NT2/D1 (cell line): Measurements from ENCODE around the gene RPS6KA5.
"Not testable (repeated sequence)": the region's sequence is repeated elsewhere in the genome, so short reads cannot be mapped to it uniquely, and the experiment has no call there.

Source experiments
- DNase-seq: peaks from one replicate; pipeline ENCODE4 v3.0.0-alpha.2; 2011; ENCODE audit warnings: low read depth, low spot score
- H3K27me3 ChIP-seq: 2 replicates; pipeline ENCODE4 v1.6.0; 2011; ENCODE audit warnings: mild to moderate bottlenecking; ENCODE audit not compliant: insufficient read length, insufficient read depth
- H3K36me3 ChIP-seq: 2 replicates; pipeline ENCODE4 v1.6.1; 2011; ENCODE audit warnings: mild to moderate bottlenecking, low read length, mixed read lengths; ENCODE audit not compliant: insufficient read depth, insufficient read length
- H3K4me1 ChIP-seq: 2 replicates; pipeline ENCODE4 v1.5.1; 2011; ENCODE audit not compliant: insufficient read depth, insufficient read length
- H3K4me3 ChIP-seq: 2 replicates; pipeline ENCODE4 v1.5.1; 2011; ENCODE audit warnings: low read depth; ENCODE audit not compliant: insufficient read length
- H3K9ac ChIP-seq: 2 replicates; pipeline ENCODE4 v1.6.0; 2011; ENCODE audit warnings: low read depth; ENCODE audit not compliant: insufficient read length
- H3K9me3 ChIP-seq: 2 replicates; pipeline ENCODE4 v1.5.1; 2011; ENCODE audit warnings: mild to moderate bottlenecking, low read length; ENCODE audit not compliant: insufficient read depth
- SUZ12 ChIP-seq: IDR thresholded peaks from 2 replicates; pipeline ENCODE4 v1.6.1; 2011; ENCODE audit not compliant: insufficient read length, insufficient read depth; ENCODE audit errors: extremely low read depth
- YY1 ChIP-seq: IDR thresholded peaks from 2 replicates; pipeline ENCODE4 v1.6.1; 2011; ENCODE audit not compliant: insufficient read length, insufficient read depth
- ZNF274 ChIP-seq: IDR thresholded peaks from 2 replicates; pipeline ENCODE4 v1.6.1; 2011; ENCODE audit warnings: mild to moderate bottlenecking, low read depth, low read length

The RPS6KA5 gene

DNA sequence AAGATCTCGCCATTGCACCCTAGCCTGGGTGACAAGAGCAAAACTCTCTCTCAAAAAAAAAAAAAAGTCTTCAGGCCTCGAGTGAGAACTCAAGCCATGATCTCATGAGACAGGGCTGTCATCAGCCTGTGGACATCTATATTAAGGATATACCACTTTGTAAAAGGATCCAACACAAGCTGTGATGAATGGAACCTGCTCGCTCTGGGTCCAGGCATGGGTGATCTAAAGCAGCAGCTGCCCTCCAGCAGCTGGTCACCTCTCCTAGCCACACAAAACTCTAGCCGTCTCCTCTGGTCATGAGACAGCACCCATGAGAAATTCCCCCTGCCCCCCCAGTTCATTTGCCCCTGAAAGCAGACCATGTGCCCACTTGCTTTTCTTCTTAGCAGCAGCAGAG, 34.3 kb upstream of the RPS6KA5 start:
- no peaks in the 10 kb centered on the region for H3K36me3 ChIP-seq
- DNase-seq, result no peak
- no peaks in the 10 kb centered on the region for H3K27me3 ChIP-seq
- no peaks in the 10 kb centered on the region for H3K4me1 ChIP-seq
- H3K4me3 ChIP-seq, result no peak overlapping the region
- H3K9ac ChIP-seq, result no peak overlapping the region
- TF ChIP-seq YY1, result no peak
- no peak for TF ChIP-seq SUZ12
- TF ChIP-seq ZNF274, result no peak
- H3K9me3 ChIP-seq, result no peaks in the 10 kb centered on the region

DNA sequence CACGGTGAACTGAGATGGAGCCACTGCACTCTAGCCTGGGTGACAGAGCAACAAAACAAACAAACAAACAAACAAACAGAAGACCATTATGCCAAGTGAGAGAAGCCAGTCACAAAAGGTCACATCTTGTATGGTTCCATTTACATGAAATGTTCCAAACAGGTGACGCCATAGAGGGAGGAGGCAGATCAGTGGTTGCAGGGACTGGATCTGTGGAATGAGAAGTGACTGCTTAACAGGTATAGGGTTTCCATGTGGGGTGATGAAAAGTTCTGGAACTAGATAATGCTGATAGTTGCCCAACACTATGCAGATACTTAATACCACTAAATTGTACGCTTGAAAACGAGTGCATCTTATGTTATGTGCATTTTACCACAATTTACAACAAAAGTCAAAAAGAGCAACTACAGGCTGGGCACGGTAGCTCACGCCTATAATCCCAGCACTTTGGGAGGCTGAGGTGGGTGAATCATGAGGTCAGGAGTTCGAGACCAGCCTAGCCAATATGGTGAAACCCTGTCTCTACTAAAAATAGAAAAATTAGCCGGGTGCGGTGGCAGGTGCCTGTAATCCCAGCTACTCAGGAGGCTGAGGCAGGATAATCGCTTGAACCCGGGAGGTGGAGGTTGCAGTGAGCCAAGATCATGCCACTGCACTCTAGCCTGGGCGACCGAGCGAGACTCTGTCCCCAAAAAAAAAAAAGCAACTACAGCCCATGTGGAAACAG, 33.5 kb upstream of the RPS6KA5 start:
- H3K27me3 ChIP-seq, H3K36me3 ChIP-seq, H3K4me1 ChIP-seq, H3K9me3 ChIP-seq, DNase-seq, H3K4me3 ChIP-seq, H3K9ac ChIP-seq: not testable (repeated sequence)

GRCh38 chr14:91092073-91092472, 31.6 kb upstream of the RPS6KA5 start:
- no peak for DNase-seq
- Histone ChIP-seq H3K27me3 (no peaks in the 10 kb centered on the region), H3K4me1 (no peaks in the 10 kb centered on the region), H3K36me3 (no peaks in the 10 kb centered on the region), H3K9ac (no peak overlapping the region), H3K4me3 (no peak overlapping the region), H3K9me3 (no peaks in the 10 kb centered on the region)
- TF ChIP-seq SUZ12 (no peak), ZNF274 (no peak), YY1 (no peak)

DNA sequence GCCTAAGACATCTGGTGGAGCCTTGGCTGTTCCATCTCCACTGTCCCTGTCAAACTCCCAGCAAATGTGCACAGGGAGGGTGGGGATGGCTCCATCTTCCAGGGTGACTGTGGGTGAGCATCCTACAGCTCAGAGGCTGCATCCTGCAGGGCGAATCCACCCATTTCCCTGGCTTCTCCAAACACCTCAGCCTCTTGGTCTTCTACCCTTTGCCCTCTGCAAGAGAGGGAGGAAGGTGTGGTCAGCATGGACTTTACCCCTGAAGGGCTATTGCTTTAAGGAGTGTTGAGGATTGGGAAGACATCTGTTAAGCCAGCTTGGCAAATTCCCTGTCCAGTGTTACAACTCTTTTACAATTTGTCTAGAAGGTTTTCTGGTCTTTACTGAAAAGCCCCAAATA, 30.3 kb upstream of the RPS6KA5 start:
- Histone ChIP-seq H3K27me3 (no peaks in the 10 kb centered on the region), H3K4me1 (no peaks in the 10 kb centered on the region), H3K9ac (no peak overlapping the region), H3K36me3 (no peaks in the 10 kb centered on the region), H3K9me3 (no peaks in the 10 kb centered on the region), H3K4me3 (no peak overlapping the region)
- no peak for TF ChIP-seq YY1
- TF ChIP-seq ZNF274, result no peak
- TF ChIP-seq SUZ12, result no peak
- no peak for DNase-seq

DNA sequence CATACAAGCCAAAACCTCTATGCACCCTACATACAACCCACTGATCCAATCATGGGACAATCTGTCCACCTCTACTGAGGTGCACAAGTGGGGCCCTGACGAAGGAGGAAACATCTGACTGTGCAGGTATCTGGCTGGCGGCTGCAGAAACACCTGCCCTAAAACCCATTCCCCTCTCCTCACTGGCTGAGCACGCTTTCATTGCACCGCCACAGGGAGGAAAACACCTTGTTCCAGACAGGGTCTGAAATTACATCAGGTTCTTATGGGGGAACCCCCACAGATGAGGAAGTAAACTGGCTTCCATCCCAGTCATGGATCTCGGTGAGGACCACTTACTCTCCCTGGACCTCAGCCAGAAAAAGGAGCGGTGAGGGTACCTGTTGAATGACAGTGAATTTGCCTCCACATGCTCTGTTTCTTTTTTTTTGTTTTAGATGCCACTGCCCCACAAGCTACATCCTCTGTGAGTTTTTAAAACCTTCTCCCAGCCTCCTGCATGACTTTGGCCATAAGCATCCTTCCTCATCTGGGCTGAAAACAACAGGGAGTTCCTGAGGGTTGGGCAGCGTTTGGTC, 29.6 kb upstream of the RPS6KA5 start:
- H3K36me3 ChIP-seq, result no peaks in the 10 kb centered on the region
- H3K4me3 ChIP-seq, result no peak overlapping the region
- H3K27me3 ChIP-seq, result no peaks in the 10 kb centered on the region
- H3K9me3 ChIP-seq, result no peaks in the 10 kb centered on the region
- no peak overlapping the region for H3K9ac ChIP-seq
- no peaks in the 10 kb centered on the region for H3K4me1 ChIP-seq
- no peak for TF ChIP-seq SUZ12
- TF ChIP-seq ZNF274, result no peak
- no peak for TF ChIP-seq YY1
- DNase-seq, result no peak

GRCh38 chr14:91088585-91089235, 28.3 kb upstream of the RPS6KA5 start:
- H3K27me3 ChIP-seq, result no peaks in the 10 kb centered on the region
- no peak overlapping the region for H3K4me3 ChIP-seq
- no peak overlapping the region for H3K9ac ChIP-seq
- TF ChIP-seq SUZ12 (no peak), YY1 (no peak), ZNF274 (no peak)
- DNase-seq, result no peak
- no peaks in the 10 kb centered on the region for H3K9me3 ChIP-seq
- no peaks in the 10 kb centered on the region for H3K4me1 ChIP-seq
- H3K36me3 ChIP-seq, result no peaks in the 10 kb centered on the region

GRCh38 chr14:91087470-91087869, 27.0 kb upstream of the RPS6KA5 start:
- not testable (repeated sequence) for H3K27me3 ChIP-seq, H3K9ac ChIP-seq, H3K36me3 ChIP-seq, H3K4me1 ChIP-seq, H3K4me3 ChIP-seq, H3K9me3 ChIP-seq, DNase-seq
